GM12892 (cell line): ENCODE results near the gene P2RY6.

Experiments used
- POLR2A ChIP-seq: IDR thresholded peaks from 2 replicates; pipeline ENCODE4 v1.6.1; 2011; ENCODE audit warnings: low read depth, low read length, control low read depth
- POLR2AphosphoS5 ChIP-seq: IDR thresholded peaks from 2 replicates; pipeline ENCODE4 v1.6.1; 2011; ENCODE audit warnings: low read depth, low read length, control low read depth

DNA sequence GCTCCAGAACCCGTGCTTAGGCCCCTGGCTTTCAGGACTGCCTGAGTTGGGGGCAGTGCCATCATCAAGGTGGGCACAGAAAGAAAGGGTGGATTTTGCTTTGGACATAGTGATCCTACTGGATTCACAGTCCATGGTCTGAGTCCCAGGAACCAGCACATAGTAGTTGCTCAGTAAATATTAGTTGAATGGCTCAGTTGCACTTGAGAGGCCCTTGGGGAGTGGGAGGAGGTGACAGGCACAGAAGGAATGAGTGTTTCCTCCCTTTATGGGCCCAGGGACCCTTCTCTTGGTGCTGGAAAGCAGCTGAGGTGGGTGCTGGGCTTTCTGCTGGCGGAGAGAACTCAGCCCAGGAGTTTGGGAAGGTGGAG lies 52.5 kb downstream of the P2RY6 start:
- TF ChIP-seq POLR2AphosphoS5 (no peak; the same call in 1 of the 2 replicates), POLR2A (no peak)
